Stimulated activated CD8-positive, alpha-beta memory T cell treated with anti-CD3 and anti-CD28 coated beads, Interleukin-12 subunit alpha, Interleukin-12 subunit beta, amount 100 ng/mL, for 24 hours (primary cell): ENCODE data around the gene PGAP6.
"Not testable (repeated sequence)": the region's sequence is repeated elsewhere in the genome, so short reads cannot be mapped to it uniquely, and the experiment has no call there.

Experiments used
- DNase-seq: peaks from one replicate; pipeline ENCODE4 v3.0.0-alpha.2; 2020; ENCODE audit errors: extremely low read depth

PGAP6 gene

GRCh38 chr16:401468-402348 is 19.9 kb upstream of the PGAP6 start, which contains the start of gene DECR2:
Gene DECR2 (plus strand): TSS chr16:401885. CDS start chr16:401964, 79 bp downstream.
- DNase-seq: peak; percentile 98

- DNase-seq: no peak
These were observed 18.3 kb upstream of the PGAP6 start for GRCh38 chr16:400061-400591.

- DNase-seq: no peak
These were observed 17.7 kb upstream of the PGAP6 start for GRCh38 chr16:399340-400019.

DNA sequence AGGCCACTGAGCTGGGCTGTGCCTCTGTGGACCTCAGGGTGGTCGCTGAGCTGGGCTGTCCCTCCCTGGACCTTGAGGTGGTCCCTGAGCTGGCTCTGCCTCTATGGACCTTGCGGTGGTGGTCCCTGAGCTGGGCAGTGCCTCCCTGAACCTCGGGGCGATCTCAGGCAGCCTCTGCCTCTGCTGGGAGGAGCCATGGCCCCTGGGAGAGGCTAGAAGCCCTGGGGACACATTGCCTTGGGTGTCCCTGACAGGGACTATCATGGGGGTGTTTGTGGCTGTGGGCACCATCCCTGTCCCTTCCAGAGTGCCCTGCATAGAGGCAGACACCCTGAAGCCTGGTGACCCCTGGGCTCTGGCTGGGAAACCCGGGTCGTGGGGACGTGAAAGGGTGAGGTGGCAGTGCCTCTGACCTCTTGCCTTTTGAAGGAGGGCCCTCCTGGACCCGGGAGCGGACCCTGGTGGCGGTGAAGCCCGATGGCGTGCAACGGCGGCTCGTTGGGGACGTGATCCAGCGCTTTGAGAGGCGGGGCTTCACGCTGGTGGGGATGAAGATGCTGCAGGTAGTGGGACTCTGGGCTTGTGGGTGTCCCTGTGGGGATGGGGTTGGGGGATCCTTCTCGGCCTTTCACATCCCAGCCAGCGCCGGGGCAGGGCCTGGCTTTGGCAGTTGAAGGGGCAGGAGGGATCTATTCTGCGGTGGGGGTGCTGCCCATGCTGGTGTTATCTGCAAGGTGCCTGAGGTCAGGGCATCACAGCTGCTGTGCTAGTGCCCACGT is 17.0 kb upstream of the PGAP6 start:
- no peak for DNase-seq

- DNase-seq: no peak
These were observed 16.1 kb upstream of the PGAP6 start for GRCh38 chr16:397736-398332.

- DNase-seq: no peak
These were observed 15.4 kb upstream of the PGAP6 start, which contains the start of gene NME4 for GRCh38 chr16:397135-397661. Gene NME4 (plus strand): TSS chr16:397199. CDS start chr16:397223, 24 bp downstream.

DNA sequence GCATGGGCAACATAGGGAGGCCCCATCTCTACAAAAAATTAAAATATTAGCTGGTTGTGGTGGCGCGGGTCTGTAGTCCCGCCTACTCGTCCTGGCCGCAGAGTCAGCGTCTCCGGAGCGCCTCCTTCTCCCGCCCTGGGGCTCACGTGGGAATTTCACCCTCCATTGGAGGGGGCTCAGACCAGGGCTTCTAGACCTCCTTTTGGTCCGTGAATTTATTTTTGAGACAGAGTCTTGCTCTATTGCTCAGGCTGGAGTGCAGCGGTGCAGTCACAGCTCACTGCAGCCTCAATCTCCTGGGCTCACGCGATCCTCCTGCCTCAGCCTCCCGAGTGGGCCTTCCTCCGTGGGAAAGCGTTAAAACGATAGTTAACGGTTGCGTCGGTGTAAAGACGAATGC is 14.8 kb upstream of the PGAP6 start:
- no peak for DNase-seq

DNA sequence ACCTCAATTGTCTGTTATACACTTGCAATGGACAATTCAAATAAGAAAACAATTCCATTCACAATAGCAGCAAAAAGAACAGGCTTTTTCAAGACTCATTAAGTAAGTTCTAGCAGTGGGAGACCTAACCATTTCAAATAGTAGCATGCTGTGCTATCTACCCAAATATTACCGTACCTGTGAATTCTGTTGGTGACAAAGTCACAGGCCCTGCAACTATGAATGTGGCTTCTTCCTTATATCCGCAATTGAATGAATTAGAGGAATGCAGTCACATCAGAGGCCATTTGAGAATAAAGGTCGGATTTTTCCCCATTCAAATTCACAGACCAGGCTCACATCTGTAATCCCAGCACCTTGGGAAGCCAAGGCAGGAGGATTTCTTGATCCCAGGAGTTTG is 14.4 kb upstream of the PGAP6 start:
- DNase-seq: no peak

DNA sequence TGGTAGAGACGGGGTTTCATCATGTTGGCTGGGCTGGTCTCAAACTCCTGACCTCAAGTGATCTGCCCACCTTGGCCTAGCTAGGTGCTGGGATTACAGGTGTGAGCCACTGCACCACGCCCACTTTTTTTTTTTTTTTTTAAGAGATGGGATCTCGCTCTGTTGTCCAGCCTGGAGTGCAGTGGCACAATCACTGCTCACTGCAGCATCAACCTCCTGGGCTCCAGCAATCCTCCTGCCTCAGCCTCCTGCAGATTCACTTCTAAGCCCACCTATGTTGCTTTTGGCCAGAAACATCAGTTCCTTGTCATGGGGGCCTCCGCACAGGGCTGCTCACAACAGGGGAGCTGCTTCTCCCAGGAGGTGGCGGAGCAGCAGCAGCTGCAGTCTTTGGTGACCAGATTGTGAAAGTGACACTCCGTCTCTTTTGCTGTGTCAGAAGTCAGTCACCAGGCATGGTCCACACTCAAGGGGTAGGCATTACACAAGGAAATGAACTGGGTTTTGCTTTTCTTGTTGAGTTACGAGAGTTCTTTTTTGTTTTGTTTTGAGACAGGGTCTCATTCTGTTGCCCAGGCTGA is 10.8 kb upstream of the PGAP6 start:
- DNase-seq: no peak

GRCh38 chr16:391885-392335 is 10.1 kb upstream of the PGAP6 start:
- DNase-seq: peak; percentile 61

GRCh38 chr16:389352-389751 is 7.6 kb upstream of the PGAP6 start:
- no peak for DNase-seq

DNA sequence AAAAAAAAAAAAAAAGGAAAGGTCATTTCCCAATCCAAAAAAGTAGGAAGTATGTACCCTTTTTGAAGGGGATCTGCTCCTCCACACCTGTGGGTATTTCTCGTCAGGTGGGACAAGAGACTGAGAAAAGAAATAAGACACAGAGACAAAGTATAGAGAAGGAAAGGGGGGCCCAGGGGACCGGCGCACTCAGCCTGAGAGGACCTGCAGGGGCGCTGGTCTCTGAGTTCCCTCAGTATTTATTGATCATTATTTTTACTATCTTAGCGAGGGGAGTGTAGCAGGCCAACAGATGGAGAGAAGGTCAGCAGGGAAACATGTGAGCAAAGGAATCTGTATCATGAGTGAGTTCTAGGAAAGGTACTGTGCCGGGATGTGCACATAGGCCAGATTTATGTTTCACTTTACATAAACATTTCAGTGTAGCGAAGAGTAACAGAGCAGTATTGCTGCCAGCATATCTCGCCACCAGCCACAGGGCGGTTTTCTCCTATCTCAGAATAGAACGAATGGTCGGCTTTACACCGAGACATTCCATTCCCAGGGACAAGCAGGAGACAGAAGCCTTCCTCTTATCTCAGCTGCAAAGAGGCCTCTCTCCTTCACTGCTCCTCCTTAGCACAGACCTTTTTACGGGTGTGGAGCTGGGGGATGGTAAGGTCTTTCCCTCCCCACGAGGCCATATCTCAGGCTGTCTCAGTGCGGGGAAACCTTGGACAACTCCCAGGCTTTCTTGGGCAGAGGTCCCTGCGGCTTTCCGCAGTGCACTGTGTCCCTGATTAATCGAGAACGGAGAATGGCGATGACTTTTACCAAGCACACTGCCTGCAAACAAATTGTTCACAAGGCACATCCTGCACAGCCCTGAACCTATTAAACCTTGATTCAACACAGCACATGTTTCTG is 6.2 kb upstream of the PGAP6 start:
- DNase-seq: not testable (repeated sequence)

DNA sequence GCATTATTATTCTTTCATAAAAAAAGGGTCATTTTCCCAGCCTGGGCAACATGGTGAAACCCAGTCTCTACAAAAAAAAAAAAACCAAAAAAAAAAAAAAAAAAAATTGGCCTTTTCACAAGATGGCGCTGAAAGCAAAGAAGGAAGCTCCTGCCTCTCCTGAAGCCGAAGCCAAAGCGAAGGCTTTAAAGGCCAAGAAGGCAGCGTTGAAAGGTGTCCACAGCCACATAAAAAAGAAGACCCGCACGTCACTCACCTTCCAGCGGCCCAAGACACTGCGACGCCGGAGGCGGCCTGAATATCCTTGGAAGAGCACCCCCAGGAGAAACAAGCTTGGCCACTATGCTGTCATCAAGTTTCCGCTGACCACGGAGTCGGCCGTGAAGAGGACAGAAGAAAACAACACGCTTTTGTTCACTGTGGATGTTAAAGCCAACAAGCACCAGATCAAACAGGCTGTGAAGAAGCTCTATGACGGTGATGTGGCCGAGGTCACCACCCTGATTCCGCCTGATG is 4.9 kb upstream of the PGAP6 start:
- DNase-seq: no peak

DNA sequence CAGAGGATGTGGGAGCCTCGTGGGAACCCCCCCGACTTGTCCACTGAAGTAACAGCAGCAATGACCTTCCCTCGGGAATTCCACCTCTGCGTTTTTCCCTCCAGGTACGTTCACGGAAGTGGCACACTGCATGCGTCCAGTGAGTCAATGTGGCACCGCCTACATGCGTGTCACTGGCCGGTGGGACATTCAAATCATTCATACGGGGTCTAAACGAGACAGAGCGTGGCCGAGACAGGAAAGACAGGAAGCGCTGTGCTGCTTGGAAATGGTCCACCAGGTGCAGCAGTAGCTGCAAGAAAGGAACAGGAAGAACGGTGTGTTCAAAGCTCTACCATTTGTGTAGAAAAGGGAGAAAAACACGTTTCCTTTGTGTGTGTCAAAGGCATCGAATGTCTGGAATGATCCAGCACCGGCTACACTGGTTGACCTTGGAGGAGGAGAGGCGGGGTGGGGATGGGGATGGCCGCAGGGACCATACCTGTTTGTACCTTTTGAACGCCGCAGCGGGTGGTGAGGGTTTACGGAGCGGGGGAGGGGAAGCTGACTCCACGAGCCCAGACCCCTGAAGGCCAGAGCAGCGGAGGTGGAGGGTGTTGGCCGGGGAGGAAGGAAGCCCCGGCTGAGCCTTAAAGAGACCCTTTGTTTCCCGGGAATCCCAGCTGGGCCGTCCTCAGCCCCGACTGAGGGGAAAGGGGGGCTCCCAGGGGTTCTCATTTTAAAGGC is 1.7 kb upstream of the PGAP6 start:
- no peak for DNase-seq

DNA sequence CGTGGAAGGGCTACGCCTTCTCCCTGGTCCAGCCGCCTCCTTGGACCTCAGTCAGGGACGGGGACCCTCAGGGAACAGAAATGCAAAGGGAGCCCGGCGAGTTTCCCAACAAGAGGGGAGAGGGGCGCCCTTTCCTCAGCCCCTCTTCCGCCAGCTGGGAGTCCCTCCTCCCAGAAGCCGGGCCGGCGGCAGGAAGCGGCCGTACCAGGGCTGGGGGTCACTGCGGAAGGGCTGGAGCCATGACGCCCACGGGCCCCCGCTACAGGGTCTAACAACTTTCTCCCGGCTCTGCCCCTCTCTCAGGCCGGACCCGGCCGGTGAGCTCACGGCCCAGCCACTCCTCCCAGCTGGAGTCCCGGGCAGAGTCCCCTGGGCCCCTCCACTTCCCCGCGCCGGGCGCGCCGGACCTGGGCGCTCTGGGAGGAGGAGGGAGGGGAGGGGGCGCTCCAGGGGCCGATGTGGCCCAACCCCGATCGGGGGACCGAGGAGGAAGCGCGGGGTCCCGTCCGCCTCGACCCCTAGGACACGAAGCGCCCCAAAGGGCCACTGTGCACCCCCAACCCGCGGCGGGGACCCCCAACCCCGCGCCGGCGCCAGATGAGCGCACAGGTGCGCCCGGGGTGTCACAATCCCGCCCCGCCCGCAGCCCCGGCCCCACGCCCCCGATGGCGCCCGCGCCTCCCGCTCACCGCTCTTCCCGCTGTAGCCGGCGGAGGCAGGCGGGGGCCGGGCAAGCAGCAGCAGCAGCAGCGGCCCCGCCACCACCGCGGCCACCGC is 578 bp downstream of the PGAP6 start:
- no peak for DNase-seq

DNA sequence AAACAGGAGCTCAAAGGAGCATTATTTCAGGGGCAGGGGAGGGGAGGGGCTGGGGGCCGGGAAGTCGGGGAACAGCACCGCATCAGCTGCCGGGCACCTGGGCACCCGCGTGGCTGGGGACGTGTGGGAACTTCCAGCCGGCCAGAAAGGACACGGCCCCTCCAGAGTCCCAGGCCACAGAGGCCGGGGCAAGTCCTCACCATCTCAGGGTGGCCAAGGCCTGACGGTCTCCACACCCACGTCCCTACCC is 1.1 kb downstream of the PGAP6 start:
- DNase-seq: no peak

- DNase-seq: no peak
These were observed 1.6 kb downstream of the PGAP6 start for GRCh38 chr16:379961-380761.
